ENCODE data around the gene VWF.
"Not testable (repeated sequence)": the region's sequence is repeated elsewhere in the genome, so short reads cannot be mapped to it uniquely, and the experiment has no call there.

The VWF gene

GRCh38 chr12:6010631-6011350 lies 113.7 kb downstream of the VWF start:
- in situ Hi-C loops (cut with MboI; ENCODE audit: low sequenced_read_pairs), result not testable (repeated sequence)

DNA sequence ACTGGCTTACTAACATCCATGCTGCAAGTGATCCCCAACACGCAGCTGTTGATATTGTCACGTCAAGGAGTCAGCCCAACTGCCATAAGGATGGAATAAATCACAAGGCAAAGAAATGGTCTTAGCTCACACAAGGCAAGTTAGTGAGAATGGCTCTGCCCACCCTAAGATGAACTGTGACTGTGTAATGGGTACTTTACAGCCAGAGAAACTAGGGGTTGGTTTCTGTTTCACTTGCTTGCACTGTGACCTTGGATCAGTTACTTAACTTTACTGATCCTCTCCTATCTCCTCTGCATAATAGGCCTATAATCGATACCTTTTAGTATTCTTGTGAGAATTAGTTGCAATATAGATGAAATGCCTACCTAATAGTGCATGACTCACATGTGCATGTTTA lies 127.2 kb downstream of the VWF start:
- in situ Hi-C loops (cut with MboI; ENCODE audit: low sequenced_read_pairs), result no loop called here

DNA sequence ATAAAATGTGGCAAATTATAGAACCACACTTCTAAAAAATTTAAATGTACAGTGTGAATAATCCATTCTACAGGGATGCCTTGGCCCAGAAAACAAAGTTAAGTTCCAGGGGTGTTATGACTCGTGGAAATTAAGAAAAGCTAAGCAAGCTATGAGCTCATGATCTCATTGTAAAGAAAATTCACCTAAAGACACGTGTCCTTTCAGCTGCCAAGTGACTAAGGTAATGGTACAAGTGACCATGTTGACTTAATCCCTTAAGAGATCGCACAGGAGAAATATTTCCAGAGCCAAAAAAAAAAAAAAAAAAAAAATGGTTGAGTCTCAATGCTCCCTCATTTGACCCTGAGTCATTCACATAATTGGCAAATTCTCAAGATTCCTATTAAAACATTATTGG lies 128.0 kb downstream of the VWF start:
- in situ Hi-C loops (cut with MboI; ENCODE audit: low sequenced_read_pairs), result no loop called here

DNA sequence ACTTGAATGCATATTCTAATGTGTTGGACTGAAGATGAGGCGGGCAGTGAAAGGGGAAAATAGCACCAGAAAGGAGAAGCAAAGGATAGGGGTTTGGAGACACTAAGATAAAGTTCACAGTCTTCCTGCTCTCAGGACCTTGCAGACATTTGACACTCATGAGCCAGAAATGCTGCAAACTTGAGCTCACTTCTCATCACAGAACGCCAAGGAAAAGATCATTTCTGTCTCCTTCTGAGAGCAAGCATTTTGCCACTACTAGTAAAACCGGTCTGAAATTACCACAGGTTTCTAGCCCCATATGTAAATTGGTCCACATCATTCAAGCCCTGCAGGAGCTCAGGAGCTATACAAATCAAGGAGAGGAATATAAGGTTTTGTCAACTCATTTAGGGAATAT lies 134.8 kb downstream of the VWF start:
- in situ Hi-C loops (cut with MboI; ENCODE audit: low sequenced_read_pairs), result no loop called here

DNA sequence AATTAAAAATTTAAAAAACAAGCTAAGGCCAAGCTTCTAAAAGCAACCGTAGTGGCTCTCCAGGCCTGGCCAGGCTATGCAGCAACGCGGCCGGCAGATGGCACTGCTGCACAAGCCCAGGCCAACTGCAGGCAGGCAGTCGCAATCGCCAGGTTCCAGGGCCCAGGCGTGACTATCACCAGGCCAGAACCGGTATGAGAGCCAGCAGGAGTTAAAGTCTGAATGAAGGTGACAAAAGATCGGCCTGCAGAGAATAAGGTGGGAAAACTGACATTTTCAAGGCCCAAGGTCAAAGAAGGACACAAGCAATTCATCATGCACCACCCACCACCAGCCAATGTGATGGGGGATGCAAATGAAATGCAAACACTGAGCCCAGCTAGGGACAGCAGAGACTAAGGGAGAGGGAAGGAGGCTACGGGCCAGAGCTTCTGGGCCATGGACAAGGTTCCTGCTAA lies 135.8 kb downstream of the VWF start:
- in situ Hi-C loops (cut with MboI; ENCODE audit: low sequenced_read_pairs), result no loop called here

DNA sequence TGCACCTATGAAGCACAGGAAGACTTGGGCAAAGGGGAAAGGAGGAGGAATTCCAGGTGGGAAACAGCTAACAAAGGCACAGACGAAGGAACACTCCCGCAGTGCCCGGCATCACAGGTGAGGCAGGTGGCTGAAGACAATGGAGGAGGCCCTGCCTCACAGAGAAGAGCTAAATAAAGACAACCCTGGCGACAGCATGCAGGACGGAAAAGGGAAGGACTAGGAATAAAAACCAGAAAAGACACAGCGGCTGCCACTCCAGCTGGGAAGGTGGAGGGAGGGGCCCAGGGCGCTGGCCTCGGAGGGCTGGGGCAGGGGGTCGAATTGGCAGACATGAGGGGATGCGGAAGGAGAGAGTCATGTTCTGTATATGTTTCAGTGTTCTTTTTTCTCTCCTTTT lies 136.4 kb downstream of the VWF start:
- in situ Hi-C loops (cut with MboI; ENCODE audit: low sequenced_read_pairs), result no loop called here

- in situ Hi-C loops (cut with MboI; ENCODE audit: low sequenced_read_pairs), result no loop called here
These were observed 136.9 kb downstream of the VWF start for GRCh38 chr12:5987573-5987972.

GRCh38 chr12:5985471-5985870 lies 139.0 kb downstream of the VWF start:
- in situ Hi-C loops (cut with MboI; ENCODE audit: low sequenced_read_pairs), result no loop called here

DNA sequence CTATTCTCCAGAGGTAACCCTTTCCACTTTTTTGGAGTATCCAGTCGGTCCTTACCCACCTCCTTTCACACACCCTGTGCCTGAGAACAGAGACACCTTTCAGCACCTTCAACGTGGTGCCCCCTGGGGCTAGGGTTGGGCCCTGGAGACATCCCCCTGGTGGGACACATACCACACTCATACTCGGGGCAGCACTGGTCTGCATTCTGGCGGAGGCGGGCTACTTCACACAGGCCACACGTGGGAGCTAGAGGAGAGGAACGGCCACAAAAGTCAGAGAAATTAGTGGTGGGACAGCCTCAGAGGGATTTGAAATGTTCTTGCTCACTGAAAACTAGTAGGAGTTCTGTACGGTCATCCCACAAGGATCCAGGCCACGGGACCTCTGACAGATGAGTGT lies 139.6 kb downstream of the VWF start:
- in situ Hi-C loops (cut with MboI; ENCODE audit: low sequenced_read_pairs), result no loop called here

DNA sequence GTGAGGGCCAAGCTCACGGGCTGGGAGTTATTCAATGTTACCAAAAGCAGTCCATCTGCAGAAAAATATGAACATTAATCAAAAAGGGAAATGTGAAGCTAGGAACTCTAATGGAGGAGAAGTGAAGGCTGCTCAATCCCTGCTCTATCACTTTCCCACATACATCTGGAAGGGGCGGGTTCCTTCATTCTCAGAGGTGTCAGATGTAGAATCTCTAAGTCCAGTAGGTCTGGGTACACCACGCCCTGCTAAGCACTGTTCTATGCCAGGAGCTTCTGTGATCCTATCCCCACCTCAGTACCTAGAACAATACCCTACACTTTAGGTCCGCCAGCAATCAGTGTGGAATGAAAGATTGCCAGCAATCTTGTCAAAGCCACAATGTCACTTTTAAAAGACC lies 142.4 kb downstream of the VWF start:
- in situ Hi-C loops (cut with MboI; ENCODE audit: low sequenced_read_pairs), result no loop called here

DNA sequence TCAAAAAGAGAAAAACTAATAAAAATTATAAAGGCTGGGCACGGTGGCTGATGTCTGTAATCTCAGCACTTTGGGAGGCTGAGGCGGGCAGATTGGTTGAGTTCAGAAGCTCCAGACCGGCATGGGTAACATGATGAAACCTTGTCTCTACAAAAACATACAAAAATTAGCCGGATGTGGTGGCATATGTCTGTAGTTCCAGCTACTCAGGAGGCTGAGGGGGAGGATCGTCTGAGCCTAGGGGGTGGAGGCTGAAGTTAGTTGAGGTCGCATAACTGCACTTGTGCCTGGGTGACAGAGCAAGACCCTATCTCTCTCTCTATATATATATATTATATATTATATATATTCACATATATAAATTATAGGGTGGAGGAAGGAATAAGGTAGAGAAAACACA lies 146.9 kb downstream of the VWF start:
- in situ Hi-C loops (cut with MboI; ENCODE audit: low sequenced_read_pairs), result no loop called here

GRCh38 chr12:5976711-5977110 lies 147.8 kb downstream of the VWF start:
- in situ Hi-C loops (cut with MboI; ENCODE audit: low sequenced_read_pairs), result no loop called here

DNA sequence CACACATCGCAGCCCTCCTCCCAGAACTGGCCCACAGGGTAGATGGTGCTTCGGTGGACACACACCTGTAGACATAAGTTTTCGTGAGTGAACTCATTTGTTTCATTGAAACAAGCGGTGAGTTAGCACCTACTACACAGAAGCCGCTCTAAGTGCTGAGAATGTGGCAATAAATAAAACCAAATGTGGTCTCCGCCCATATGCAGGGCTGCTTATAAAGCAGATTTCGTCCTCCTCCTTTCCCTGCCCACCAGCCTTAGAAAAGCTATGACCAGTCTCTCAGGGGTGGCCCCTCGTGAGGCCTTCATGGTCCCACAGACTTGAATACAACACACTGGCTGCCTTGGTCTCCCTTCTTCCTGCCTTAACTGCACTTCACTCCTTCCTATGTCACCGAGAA lies 148.3 kb downstream of the VWF start:
- in situ Hi-C loops (cut with MboI; ENCODE audit: low sequenced_read_pairs), result no loop called here

DNA sequence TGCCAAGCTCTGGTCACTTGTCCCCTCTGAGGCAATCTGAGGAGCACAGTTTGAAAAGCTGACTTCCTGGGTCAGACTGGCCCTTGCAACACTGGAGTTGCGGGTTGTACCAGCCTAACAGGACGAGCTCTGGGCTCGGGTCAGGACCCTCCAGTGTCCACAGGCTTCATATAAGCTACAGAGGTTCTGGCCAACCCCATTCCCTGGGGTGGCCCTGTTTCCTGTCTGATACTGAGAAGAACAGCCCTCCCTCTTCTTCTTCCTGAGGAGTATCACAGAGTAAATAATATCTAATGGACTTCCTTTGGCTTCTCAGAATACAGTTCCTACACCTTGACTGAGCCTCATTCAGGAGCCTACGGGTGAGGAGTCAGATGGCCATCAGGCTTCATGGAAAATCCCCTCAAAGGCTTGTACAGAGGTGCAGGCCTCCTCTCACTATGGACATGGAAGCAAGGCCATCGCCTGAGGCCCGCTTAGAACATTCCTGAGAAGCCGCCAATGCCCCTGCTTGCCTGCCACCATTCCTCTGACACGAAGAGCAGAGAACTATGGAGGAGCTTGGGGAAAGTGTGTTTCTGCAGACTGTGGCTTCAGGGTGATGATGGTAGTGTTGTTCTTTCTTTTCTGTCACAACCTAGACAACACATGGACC lies 150.9 kb downstream of the VWF start:
- in situ Hi-C loops (cut with MboI; ENCODE audit: low sequenced_read_pairs), result no loop called here

DNA sequence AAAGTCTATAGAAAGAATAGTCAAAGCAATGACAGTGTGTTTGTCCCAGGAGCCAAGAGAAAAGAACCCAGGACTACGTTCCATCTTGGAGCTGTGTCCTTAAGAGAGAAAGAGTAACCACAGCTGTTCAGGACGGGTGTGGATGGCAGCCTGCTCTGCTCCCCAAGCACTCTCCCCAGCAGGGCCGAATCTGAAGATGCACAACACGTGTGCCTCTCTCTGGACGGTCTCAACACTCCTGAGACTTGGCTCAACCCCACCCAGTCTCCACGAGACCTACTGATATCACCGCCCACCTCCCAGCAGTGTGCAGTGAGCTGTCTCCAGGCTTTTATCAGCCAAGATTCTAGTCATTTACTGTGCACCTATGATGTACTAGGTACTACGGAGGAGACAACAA lies 152.1 kb downstream of the VWF start:
- in situ Hi-C loops (cut with MboI; ENCODE audit: low sequenced_read_pairs), result no loop called here

- in situ Hi-C loops (cut with MboI; ENCODE audit: low sequenced_read_pairs), result no loop called here
These were observed 153.1 kb downstream of the VWF start for GRCh38 chr12:5971194-5971850.

DNA sequence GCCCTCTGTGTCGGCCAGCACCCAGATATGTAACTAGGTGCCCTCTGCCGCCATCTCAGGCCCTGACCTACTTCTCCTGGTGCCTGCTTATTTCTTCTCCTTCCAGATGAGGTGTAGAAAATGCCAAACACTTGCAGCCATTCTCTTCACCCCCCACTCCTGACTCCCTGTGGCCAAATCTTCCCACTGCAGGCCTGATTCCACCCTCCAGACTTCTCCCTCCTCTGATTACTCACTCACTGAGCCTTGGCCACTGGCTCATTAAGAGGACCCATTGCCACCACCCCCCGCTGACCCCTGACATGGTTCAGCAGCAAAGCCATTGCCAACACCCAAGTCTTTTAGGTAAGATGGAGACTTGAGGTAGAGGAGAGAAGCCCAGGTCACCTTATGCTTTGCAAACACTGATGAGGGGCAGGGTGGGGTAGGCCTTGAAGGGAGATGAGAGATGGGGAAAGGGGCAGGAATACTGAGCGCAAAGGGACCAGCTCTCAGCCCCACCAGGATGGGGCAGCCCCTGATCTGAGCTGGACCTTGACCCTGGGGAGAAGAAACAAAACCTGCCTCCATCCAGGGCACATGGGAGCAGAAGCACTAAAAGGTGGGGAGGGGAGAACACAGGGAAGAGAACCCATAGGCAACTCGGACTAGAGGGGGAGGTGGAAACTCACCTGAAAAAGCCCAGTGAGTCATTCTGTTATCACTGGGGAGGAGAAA lies 154.3 kb downstream of the VWF start:
- in situ Hi-C loops (cut with MboI; ENCODE audit: low sequenced_read_pairs), result no loop called here

DNA sequence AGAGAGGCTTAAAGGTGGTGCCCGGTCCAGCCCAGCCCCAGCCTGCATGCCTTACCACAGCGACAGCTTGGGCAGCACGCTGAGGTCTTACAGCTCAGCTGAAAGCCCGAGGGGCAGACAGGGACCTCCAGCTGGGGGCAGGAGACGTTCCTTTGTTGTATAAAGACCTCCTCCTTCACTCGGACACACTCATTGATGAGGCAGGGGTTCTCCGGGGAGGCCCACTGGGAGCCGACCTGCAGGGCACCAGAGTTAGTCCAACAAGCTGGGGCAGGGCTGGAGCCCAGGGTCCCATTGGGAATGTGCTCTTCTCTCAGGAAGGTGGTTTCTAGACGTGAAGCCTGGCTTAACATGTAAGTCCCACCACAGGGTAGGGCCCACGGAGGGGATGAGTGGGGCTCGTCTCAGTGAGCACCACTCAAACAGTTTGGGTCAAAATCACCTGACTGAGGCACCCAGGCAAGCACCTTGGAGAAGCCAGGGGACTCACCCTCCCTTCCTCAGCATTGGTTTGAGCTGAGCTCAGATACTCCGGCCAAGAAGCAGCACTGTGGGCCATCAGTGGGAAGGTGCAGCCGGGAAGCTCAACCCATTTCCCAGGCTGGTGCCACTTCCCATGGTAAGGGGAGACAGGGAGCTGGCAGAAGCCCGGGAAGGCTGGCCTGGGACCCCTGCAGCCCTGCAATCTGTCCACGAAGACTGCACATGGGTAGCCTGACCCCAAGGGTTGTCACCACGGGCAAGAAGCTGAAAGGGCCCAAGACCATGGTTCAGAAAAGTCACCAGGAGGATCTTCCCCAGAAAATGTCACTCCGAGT lies 155.1 kb downstream of the VWF start:
- in situ Hi-C loops (cut with MboI; ENCODE audit: low sequenced_read_pairs), result no loop called here

DNA sequence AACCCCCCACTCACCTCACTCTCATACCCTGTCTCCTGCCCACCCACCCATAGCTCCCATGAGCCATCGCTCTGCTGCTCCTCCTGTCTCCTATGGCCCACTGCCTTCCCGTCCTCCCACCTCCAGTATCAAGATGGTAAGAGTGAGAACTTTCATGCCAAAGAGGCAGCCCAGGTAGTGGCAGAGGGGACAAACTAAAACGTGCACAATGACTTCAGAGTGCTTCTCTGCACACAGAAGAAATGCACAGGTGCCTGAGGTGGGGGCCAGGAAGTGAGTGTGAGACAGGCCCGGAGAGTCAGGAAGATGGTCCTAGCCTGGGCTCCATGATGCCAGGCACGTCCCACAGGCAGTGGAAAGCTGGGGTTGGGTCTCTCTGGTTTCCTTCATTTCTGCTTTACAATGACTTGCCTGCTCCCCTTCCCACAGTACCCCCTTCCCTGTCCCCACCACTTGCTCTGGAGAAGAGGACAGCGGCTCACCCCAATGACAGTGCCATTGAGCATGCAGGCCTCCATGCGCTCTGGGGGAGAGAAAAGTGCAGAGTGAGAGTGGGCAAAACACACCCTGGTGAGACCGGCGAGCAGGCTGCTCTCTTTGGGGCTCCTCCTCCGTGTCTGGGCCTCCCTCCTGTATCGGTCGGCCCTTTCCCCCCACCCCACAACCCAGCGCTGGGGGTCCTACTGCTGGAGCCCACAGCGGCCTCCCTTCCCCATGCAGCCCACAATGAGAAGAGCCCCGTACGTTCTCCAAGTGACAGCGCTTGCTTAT lies 156.6 kb downstream of the VWF start:
- in situ Hi-C loops (cut with MboI; ENCODE audit: low sequenced_read_pairs), result no loop called here

DNA sequence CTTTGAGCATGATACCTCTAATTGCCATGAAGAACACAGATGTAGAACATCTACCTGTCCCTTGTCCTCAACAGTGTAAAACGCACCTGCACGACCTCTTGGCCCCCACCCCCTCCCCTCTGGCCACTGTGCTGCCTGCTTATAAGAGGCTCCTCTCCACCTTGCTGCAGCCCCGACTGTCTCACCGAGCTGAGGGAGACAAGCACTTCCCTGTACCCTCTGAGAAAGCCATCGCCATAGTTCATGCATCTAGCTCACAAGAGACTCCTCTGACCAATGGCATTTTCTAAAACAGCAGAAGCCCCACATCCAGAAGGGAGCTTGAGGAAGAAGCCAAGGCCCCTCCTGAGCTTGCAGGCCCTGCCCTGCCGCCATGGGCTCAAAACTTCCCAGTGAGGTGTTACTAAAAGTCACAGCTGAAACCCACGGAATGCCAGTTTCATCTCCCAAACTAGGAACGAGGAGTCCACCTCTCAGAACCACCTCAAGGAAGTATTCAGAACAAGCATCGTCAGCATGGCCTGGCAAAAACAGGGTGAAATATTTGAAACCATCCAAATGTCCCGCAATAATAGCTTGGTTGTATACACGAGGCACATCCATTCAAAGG lies 157.9 kb downstream of the VWF start:
- in situ Hi-C loops (cut with MboI; ENCODE audit: low sequenced_read_pairs), result no loop called here
